ENCODE data around the gene ZNF566. TPM values are rescaled to one million over a fixed set of nuclear protein-coding genes. Genes with fewer than 3 reads are reported as not detected.
A peak's percentile ranks its signal among the peaks of the same experiment; 100 is the strongest.

The ZNF566 gene
- total and polyA plus RNA-seq, 2 of the 13 experiments (the other 11 are each of a cell fraction or from before 2014, with no cell fraction given), result 4.8 to 13.7 TPM

DNA sequence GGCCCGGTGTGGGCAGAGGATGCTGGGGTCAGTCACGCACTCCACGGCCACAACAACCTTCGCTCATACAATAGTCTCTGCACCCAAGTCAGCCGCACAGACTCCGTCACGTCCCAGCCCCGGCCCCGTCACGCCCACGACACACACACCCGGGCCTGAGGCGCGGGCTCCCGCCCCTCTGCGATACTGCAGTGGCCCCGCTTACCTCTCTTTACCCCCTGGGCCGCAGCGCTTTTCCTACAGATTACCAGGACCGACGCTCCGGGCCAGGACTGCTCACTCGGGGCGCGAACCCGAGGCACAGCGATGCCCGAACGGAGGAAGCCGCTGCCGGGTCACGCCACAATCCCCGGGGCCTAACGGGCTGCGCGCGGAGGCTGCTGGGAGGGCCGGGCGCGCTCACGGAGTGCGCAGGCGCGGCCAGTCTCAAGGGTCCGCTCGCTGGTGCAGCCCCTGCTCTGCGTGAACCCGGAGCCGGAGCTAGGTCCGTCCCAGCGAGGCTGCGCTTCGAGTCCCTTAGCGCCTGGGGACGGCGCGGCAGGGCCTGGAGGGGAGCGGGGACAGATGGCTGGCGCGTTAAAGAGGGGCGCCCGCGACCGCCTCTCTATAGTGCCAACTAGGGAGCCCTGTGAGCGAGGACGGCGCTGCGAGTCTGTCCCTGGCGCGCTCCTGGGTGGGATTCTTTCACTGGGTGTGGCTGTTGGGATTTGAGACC lies 70.9 kb downstream of the ZNF566 start, which contains the start of gene ZFP82 (continued):
- TF ChIP-seq NR2C2 (CRISPR knock-in tag; IDR thresholded peaks at IDR 0.05; ENCODE audit: borderline replicate concordance) (peak; percentile 65; the same call in 1 of the 2 replicates), ATF1 (CRISPR knock-in tag; IDR thresholded peaks at IDR 0.05) (no peak), ZMAT3 (CRISPR knock-in tag; conservative IDR thresholded peaks at IDR 0.05) (0 out of 2 replicates have a peak, but pooled peaks have one; percentile 51), MIER2 (CRISPR knock-in tag; IDR thresholded peaks at IDR 0.05) (no peak), POLR2A (IDR thresholded peaks at IDR 0.05; ENCODE audit: insufficient read depth in 1 of 2, low read depth in 2 of 2, low read length in 2 of 2) (peak in 1 of 2 experiments; percentile 78; a peak in 2 of 4 replicates), NR2F6 (IDR thresholded peaks at IDR 0.05) (no peak), NR2F6 (CRISPR knock-in tag; IDR thresholded peaks at IDR 0.05) (no peak), POGZ (CRISPR knock-in tag; IDR thresholded peaks at IDR 0.05) (0 out of 2 replicates have a peak, but pooled peaks have one; percentile 19), ATAD3A (CRISPR knock-in tag; IDR thresholded peaks at IDR 0.05) (no peak), ZNF790 (CRISPR knock-in tag; IDR thresholded peaks at IDR 0.05; ENCODE audit: borderline replicate concordance) (no peak)
- TF ChIP-seq, protein P1, sequence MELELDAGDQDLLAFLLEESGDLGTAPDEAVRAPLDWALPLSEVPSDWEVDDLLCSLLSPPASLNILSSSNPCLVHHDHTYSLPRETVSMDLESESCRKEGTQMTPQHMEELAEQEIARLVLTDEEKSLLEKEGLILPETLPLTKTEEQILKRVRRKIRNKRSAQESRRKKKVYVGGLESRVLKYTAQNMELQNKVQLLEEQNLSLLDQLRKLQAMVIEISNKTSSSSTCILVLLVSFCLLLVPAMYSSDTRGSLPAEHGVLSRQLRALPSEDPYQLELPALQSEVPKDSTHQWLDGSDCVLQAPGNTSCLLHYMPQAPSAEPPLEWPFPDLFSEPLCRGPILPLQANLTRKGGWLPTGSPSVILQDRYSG (CRISPR knock-in tag; IDR thresholded peaks at IDR 0.05), result no peak
- TF ChIP-seq, protein P2, sequence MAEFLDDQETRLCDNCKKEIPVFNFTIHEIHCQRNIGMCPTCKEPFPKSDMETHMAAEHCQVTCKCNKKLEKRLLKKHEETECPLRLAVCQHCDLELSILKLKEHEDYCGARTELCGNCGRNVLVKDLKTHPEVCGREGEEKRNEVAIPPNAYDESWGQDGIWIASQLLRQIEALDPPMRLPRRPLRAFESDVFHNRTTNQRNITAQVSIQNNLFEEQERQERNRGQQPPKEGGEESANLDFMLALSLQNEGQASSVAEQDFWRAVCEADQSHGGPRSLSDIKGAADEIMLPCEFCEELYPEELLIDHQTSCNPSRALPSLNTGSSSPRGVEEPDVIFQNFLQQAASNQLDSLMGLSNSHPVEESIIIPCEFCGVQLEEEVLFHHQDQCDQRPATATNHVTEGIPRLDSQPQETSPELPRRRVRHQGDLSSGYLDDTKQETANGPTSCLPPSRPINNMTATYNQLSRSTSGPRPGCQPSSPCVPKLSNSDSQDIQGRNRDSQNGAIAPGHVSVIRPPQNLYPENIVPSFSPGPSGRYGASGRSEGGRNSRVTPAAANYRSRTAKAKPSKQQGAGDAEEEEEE (CRISPR knock-in tag; IDR thresholded peaks at IDR 0.05; ENCODE audit: borderline replicate concordance), result 0 out of 2 replicates have a peak, but pooled peaks have one; percentile 25
- TF ChIP-seq, protein P3, sequence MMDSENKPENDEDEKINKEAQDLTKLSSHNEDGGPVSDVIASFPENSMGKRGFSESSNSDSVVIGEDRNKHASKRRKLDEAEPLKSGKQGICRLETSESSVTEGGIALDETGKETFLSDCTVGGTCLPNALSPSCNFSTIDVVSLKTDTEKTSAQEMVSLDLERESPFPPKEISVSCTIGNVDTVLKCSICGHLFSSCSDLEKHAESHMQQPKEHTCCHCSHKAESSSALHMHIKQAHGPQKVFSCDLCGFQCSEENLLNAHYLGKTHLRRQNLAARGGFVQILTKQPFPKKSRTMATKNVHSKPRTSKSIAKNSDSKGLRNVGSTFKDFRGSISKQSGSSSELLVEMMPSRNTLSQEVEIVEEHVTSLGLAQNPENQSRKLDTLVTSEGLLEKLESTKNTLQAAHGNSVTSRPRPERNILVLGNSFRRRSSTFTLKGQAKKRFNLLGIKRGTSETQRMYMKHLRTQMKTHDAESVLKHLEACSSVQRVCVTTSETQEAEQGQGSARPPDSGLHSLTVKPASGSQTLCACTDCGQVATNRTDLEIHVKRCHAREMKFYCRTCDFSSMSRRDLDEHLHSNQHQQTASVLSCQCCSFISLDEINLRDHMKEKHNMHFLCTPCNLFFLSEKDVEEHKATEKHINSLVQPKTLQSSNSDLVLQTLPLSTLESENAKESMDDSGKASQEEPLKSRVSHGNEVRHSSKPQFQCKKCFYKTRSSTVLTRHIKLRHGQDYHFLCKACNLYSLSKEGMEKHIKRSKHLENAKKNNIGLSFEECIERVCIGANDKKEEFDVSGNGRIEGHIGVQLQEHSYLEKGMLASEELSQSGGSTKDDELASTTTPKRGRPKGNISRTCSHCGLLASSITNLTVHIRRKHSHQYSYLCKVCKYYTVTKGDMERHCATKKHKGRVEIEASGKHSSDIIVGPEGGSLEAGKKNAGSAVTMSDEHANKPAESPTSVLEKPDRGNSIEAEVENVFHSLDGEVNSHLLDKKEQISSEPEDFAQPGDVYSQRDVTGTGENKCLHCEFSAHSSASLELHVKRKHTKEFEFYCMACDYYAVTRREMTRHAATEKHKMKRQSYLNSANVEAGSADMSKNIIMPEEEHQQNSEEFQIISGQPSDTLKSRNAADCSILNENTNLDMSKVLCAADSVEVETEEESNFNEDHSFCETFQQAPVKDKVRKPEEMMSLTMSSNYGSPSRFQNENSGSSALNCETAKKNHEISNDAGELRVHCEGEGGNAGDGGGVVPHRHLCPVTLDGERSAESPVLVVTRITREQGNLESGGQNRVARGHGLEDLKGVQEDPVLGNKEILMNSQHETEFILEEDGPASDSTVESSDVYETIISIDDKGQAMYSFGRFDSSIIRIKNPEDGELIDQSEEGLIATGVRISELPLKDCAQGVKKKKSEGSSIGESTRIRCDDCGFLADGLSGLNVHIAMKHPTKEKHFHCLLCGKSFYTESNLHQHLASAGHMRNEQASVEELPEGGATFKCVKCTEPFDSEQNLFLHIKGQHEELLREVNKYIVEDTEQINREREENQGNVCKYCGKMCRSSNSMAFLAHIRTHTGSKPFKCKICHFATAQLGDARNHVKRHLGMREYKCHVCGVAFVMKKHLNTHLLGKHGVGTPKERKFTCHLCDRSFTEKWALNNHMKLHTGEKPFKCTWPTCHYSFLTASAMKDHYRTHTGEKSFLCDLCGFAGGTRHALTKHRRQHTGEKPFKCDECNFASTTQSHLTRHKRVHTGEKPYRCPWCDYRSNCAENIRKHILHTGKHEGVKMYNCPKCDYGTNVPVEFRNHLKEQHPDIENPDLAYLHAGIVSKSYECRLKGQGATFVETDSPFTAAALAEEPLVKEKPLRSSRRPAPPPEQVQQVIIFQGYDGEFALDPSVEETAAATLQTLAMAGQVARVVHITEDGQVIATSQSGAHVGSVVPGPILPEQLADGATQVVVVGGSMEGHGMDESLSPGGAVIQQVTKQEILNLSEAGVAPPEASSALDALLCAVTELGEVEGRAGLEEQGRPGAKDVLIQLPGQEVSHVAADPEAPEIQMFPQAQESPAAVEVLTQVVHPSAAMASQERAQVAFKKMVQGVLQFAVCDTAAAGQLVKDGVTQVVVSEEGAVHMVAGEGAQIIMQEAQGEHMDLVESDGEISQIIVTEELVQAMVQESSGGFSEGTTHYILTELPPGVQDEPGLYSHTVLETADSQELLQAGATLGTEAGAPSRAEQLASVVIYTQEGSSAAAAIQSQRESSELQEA (CRISPR knock-in tag; IDR thresholded peaks at IDR 0.05; ENCODE audit: not compliant biosample characterization), result no peak
- TF ChIP-seq, protein P4, sequence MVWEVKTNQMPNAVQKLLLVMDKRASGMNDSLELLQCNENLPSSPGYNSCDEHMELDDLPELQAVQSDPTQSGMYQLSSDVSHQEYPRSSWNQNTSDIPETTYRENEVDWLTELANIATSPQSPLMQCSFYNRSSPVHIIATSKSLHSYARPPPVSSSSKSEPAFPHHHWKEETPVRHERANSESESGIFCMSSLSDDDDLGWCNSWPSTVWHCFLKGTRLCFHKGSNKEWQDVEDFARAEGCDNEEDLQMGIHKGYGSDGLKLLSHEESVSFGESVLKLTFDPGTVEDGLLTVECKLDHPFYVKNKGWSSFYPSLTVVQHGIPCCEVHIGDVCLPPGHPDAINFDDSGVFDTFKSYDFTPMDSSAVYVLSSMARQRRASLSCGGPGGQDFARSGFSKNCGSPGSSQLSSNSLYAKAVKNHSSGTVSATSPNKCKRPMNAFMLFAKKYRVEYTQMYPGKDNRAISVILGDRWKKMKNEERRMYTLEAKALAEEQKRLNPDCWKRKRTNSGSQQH (CRISPR knock-in tag; IDR thresholded peaks at IDR 0.05; ENCODE audit: low read depth), result no peak
